Thoracic aorta (tissue), 2 donors: ENCODE results near the gene CERS1. TPM values are rescaled to one million over a fixed set of nuclear protein-coding genes. Genes with fewer than 3 reads are reported as not detected.

ENCODE experiments used
- ATAC-seq: fragments of 150-250 bp; one replicate; pipeline ENCODE4 v1.8.0; 2017; ENCODE audit warnings: low read depth; ENCODE audit not compliant: insufficient number of reproducible peaks, low FRiP score
- DNase-seq: peaks from one replicate; pipeline ENCODE4 v3.0.0-alpha.2; 2020; ENCODE audit warnings: low spot score
- H3K27ac ChIP-seq, 2 donors: fragments of 200-600 bp; sonication (generic); 1 replicate in 1 of 2; 2 replicates in 1 of 2; pipeline ENCODE4 v1.5.1; 2016; ENCODE audit warnings: mild to moderate bottlenecking in 2 of 2, moderate library complexity in 2 of 2
- H3K27me3 ChIP-seq: fragments of 200-600 bp; sonication (generic); replicated peaks from 2 replicates; pipeline ENCODE4 v1.6.0; 2016; ENCODE audit warnings: mild to moderate bottlenecking; ENCODE audit not compliant: insufficient read depth
- H3K36me3 ChIP-seq: fragments of 200-600 bp; sonication (generic); one replicate; pipeline ENCODE4 v1.5.1; 2016
- H3K4me1 ChIP-seq, 2 donors: fragments of 200-600 bp; sonication (generic); 1 replicate in 1 of 2; 2 replicates in 1 of 2; pipeline versions ENCODE4 v1.5.1 to v1.6.0; 2016; ENCODE audit warnings: low read depth in 2 of 2, mild to moderate bottlenecking in 1 of 2; ENCODE audit not compliant: control insufficient read depth in 1 of 2
- H3K4me3 ChIP-seq: fragments of 200-600 bp; sonication (generic); 2 replicates; pipeline ENCODE4 v1.5.1; 2016; ENCODE audit warnings: mild to moderate bottlenecking
- H3K9me3 ChIP-seq: fragments of 200-600 bp; sonication (generic); 2 replicates; pipeline ENCODE4 v1.5.1; 2016
- CTCF ChIP-seq: fragments of 200-600 bp; sonication (generic); IDR thresholded peaks from one replicate; pipeline ENCODE4 v1.5.1; 2019; ENCODE audit warnings: antibody characterized with exemption
- total RNA-seq, 2 donors: library from RNA; depleted of rRNA; stranded (reverse); fragments of >200 nt; gene quantifications; one replicate each; pipeline versions ENCODE4 v1.1.0 to v1.2.3, GENCODE V29; 2016

CERS1 gene
- total RNA-seq, 2 donors from 2014 or later, result 1.1 to 1.7 TPM

- ATAC-seq (no peak), DNase-seq (no peak)
- Histone ChIP-seq H3K27me3 (no peaks in the 10 kb centered on the region), H3K9me3 (no peaks in the 10 kb centered on the region), H3K4me1 (no peaks in the 10 kb centered on the region), H3K27ac (no peak overlapping the region), H3K36me3 (peaks cover 32% of the 10 kb centered on the region), H3K4me3 (no peak overlapping the region)
- TF ChIP-seq CTCF, result no peak
These were observed 26.0 kb downstream of the CERS1 start for GRCh38 chr19:18869781-18870530.

DNA sequence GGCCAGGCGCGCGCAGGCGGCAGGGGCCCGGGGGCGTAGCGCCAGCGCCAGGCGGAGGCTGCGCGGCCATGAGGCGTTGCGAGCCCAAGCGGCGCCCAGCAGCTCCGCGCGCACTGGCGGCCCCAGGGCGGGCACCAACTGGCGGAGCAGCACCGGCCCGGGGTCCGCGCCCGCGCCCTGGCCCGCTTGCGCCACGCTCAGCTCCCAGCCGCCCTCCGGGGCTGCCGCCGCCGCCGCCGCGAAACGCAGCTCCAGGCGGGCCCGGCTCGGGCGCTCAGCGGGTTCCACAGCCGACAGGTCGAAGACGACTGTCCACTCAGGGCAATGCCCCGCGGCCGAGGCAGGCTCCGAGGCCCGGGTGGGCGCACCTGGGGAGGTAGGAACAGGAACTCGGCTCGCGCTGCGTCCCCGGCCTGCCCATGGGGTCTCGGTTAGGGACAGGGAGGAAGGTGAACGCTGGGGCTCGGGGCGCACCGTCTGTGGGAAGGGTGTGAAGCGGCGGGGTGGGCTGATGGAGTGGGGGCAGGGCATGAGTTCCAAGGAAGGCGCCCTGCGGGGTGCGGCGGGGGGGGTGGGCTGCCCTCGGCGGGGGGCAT, 26.8 kb downstream of the CERS1 start:
- H3K4me1 ChIP-seq, result no peaks in the 10 kb centered on the region
- H3K4me3 ChIP-seq, result no peak overlapping the region
- H3K27ac ChIP-seq, result no peak overlapping the region
- ATAC-seq (no peak), DNase-seq (no peak)
- no peaks in the 10 kb centered on the region for H3K9me3 ChIP-seq
- H3K36me3 ChIP-seq, result peaks cover 37% of the 10 kb centered on the region
- H3K27me3 ChIP-seq, result no peaks in the 10 kb centered on the region
- TF ChIP-seq CTCF, result no peak

- Histone ChIP-seq H3K27ac (no peak overlapping the region), H3K36me3 (peaks cover 44% of the 10 kb centered on the region), H3K27me3 (no peaks in the 10 kb centered on the region), H3K4me3 (no peak overlapping the region), H3K9me3 (no peaks in the 10 kb centered on the region), H3K4me1 (no peaks in the 10 kb centered on the region)
- TF ChIP-seq CTCF, result no peak
- ATAC-seq, result no peak
- no peak for DNase-seq
These were observed 27.5 kb downstream of the CERS1 start for GRCh38 chr19:18868380-18869022.

DNA sequence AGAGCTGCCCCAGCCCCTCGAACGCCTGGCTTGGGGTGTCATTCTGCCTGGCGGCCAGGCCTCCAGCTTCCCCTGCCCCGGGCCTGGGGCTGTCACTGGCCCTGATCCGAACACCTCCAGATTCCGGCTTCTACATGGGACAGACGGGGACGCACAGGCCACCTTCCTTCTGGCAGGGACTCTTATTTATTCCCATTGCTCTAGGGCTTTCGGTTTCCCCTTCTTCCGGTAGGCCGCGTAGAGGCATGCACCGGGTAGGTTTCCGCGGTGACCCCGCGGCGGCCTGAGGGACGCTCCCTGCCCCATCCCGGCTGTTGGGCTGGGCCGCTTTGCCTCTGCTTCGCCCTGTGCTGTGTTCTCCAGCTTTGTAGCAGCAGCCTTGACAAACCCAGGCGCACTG, 28.2 kb downstream of the CERS1 start:
- no peak for TF ChIP-seq CTCF
- DNase-seq, result no peak
- no peak for ATAC-seq
- Histone ChIP-seq H3K36me3 (peaks cover 51% of the 10 kb centered on the region), H3K4me1 (no peaks in the 10 kb centered on the region), H3K9me3 (no peaks in the 10 kb centered on the region), H3K27ac (no peak overlapping the region), H3K27me3 (no peaks in the 10 kb centered on the region), H3K4me3 (no peak overlapping the region)

DNA sequence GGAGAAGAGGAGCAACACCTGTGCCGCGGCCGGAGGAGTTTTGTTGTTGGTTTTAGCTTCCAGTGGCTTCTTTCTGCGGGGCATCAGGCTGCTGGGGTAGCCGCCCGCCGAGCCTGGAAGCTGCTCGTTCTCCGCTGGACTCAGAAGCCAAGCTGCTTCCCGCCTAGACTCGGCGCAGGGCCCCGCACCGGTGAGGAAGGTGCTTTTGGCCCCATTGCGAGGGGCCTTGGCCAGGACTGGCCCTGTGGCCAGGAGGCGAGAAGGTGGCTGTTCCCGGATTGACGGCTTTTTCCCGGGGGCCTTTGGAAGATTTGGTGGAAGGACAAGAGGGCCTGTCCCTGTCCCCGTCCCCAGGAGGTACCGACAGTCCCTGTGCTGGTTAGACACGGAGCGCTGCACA, 28.8 kb downstream of the CERS1 start:
- H3K9me3 ChIP-seq, result no peaks in the 10 kb centered on the region
- H3K36me3 ChIP-seq, result peaks cover 56% of the 10 kb centered on the region
- H3K4me3 ChIP-seq, result no peak overlapping the region
- H3K27ac ChIP-seq, result no peak overlapping the region
- no peaks in the 10 kb centered on the region for H3K27me3 ChIP-seq
- no peak for TF ChIP-seq CTCF
- H3K4me1 ChIP-seq, result no peaks in the 10 kb centered on the region
- ATAC-seq, result no peak
- no peak for DNase-seq
